Activated T-helper 1 cell treated with anti-CD3 and anti-CD28 coated beads, Interleukin-2, amount 50 U/mL, for 16 hours (primary cell): Measurements from ENCODE around the gene TTC28.

Experiments
- DNase-seq, 2 donors: peaks; one replicate each; pipeline ENCODE4 v3.0.0-alpha.2; 2020; ENCODE audit warnings: low read depth in 1 of 2, low spot score in 1 of 2

TTC28 gene

DNA sequence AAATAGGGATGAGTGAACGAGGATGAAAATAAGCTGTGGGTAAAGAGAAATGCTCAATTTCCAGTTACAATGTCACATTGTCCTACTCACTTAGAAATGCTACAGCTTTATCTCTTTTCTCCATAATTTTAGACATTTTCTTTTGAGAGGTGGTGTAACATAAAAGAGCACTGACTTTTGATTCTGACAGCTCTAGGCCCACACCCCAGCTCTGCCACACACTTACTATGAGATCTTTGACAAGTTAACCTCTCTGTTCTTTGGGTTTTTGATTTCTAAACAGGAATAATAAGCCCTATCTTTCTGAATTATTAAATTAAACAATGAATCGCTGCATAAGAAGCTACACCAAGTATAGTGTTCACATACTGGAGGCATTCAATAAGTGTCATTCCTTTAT is 532.2 kb downstream of the TTC28 start:
- no peak for DNase-seq

GRCh38 chr22:28146401-28147314 is 533.0 kb downstream of the TTC28 start:
- no peak for DNase-seq

- no peak for DNase-seq
Observed at GRCh38 chr22:28143961-28144745, 535.5 kb downstream of the TTC28 start.

- DNase-seq, result no peak
Observed at GRCh38 chr22:28143241-28143865, 536.3 kb downstream of the TTC28 start.

- DNase-seq, result no peak
Observed at GRCh38 chr22:28142361-28142961, 537.2 kb downstream of the TTC28 start.

GRCh38 chr22:28141614-28142013 is 538.0 kb downstream of the TTC28 start:
- no peak for DNase-seq

DNA sequence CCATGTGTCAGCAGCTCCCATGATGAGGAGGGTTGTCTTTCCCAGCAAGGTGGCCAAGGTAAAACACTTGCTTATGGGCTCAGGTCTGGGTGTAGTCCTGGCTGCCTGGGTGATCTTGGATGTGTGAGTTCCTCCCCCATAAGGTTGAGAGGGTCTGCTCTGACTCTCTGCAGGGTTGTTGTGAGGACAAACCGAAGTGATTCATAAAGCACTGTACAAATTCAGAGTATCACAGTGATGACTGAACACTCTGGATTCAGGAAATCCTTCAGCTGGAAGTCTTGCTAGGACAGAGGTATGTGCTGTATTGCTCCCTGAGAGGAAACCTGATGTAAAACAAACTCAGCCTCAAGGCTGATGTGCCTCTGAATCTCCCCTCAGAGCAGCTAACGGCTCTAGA is 539.7 kb downstream of the TTC28 start:
- DNase-seq, result no peak

- DNase-seq, result no peak
Observed at GRCh38 chr22:28139516-28139915, 540.1 kb downstream of the TTC28 start.

DNA sequence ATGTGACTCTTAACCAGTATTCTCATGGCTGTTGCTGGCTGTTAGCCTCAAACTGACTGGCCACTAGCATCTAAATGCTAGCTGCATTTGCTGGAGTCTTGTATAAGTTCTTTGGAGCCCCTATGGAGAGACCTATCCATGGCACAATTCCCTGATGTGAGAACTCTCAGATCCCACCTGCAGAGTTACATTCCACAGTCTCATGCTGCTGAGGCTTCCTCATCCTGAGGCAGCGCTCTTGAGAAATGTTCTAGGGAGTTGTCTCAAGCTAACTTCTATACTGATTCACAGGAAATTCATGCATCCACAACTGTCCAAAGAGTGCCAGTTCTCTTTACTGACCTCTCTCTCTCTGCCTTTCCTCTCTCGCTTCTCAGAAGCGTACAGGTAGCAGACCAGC is 542.6 kb downstream of the TTC28 start:
- DNase-seq, result no peak

DNA sequence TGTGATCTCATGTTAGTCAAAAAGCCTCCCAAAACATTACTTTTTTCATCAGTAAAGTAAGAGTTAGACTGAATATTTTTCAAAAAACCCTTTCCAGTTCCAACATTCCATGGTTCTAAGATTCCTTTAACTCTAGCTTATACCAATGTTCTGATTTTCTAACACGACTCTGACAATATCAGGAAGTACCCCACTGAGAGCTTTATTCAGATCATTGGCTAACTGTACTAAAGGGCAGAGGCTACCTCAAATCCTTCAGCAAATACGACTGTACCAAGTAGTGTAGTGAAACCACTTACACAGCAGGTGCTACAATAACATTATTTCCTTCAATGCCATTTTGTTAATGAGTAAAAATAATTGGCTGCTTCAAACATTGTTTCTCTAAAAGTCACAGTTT is 547.2 kb downstream of the TTC28 start:
- DNase-seq, result no peak

- DNase-seq, result no peak
Observed at GRCh38 chr22:28129319-28129962, 550.2 kb downstream of the TTC28 start.

DNA sequence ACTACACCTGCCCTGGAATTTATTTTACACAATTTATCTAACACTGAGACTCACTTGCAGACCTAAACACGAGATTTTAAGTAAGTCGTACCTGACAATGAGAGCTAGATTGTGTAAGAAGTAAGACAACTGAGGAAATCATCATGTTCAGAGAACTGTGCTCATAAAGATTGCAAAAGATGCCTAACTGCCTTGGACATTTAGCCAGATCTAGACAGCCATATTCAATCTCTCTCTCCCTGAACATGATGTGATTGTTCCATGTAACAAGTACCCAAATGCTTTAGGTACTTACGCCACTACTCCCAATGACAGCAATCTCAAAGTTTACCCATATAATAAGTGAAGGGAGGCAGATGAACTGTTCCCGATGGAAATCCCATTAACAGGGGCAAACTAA is 550.8 kb downstream of the TTC28 start:
- no peak for DNase-seq

DNA sequence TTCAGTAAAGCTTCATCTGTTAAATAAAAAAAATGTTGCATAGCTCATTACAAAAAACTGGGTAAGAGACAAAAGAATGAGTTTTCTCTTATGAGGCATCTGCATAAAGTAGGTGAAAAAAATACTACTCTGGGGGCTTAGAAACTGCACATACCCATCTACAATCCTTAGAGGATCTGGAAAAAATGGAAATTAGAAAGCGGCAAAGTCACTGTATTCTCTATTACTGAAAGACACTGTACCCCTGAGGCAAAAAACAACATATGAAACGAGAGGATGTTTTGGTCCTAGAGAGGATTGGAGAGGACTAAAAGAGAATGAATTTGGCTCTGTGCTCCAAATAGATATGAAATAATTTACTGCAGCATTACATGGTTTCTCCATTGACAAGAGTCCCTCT is 553.8 kb downstream of the TTC28 start:
- DNase-seq, result no peak

DNA sequence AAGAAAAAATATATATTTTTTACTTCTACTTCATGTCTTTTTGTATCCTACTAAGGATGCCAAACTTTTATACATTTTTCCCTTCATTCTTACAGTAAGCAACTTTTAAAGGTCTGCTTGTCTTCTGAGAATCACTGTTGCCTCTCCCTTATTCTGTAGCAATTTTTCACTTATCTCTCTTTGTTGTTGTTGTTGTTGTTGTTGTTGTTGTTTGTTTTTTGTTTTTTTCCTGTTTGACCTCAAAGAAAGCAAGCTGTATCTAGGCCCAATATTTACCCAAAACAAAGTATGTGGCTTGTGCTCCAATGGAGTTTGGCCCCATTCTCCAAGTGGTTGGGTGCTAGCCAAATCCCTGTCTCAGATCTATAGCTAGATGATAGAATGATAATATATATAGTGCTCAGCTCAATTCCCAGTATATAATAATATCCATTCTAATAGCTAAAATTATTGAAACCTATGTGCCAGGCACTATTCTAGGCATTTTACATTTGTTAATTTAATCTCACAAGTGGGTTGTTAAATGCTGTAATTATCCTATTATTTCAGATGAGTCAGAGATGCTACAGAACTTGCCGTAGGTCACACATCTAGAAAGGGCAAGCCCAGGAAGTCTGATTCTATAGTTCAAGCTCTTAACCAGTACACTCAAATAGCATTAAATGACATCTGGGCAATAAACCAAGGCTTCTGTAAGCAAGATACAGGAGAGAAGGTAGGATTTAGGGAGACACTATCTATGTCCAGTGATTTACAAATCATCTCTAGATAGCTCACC is 555.5 kb downstream of the TTC28 start:
- DNase-seq, result no peak

GRCh38 chr22:28120691-28121592 is 558.7 kb downstream of the TTC28 start:
- DNase-seq, result no peak

GRCh38 chr22:28118957-28119631 is 560.5 kb downstream of the TTC28 start:
- DNase-seq, result no peak

DNA sequence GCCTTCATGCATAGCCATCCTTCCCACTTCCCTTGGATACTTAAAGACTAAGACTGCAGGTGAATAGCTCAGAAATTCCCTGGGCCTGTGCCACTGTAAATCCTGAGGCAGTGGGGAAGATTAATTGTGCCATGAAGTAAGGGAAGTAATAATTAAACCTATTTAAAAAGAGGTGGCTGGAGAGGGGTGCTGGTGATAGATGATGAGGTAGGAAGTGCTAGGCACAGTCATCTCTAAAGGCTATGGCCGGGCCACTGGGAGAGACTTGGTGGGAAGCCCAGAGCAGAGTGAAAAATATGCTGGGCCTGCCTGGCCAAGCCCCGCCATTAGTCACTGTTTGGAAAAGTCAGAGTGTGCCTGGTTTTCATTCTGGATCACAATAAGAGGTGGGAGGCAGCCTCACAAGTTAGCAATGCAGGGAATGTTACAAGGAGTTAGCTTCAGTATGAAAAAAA is 563.4 kb downstream of the TTC28 start:
- DNase-seq, result no peak

DNA sequence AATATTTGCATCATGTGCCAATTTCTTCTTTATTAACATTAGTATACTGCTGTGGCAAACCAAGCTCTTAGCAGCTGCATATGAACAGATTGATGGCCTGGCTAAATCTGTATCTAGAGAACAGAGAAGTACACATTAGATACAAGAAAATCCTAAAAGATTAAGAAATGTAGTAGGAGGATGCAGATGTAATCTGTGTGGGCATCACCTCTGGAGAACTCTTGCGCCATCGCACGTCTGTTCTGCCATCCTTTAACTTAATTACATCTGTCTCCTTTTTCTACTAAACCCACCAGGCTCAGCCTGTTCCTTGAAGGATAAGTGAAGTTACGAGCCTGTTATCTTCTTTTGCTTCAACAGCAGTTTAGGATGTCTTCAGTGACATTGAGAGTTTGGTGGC is 564.2 kb downstream of the TTC28 start:
- no peak for DNase-seq
